ENCODE data around the gene ATAD1. TPM values are rescaled to one million over a fixed set of nuclear protein-coding genes. Genes with fewer than 3 reads are reported as not detected.

The ATAD1 gene
- total and polyA plus RNA-seq, 2 of the 8 experiments (the other 6 are each of a cell fraction or from before 2014, with no cell fraction given), result 8.9 to 35.3 TPM

- TF ChIP-seq CHD7 (IDR thresholded peaks at IDR 0.05; ENCODE audit: insufficient replicate concordance, low read length) (no peak), TBP (IDR thresholded peaks at IDR 0.05; ENCODE audit: low read depth, low read length) (peak; percentile 96), RNF2 (IDR thresholded peaks at IDR 0.05; ENCODE audit: borderline replicate concordance, low read depth, low read length, missing control alignments, poor library complexity, severe bottlenecking) (no peak), BACH1 (IDR thresholded peaks at IDR 0.05; ENCODE audit: low read length) (no peak)
Measured at GRCh38 chr10:87863053-87863943, 45.3 kb upstream of the ATAD1 start, which contains the start of the genes KLLN and PTEN (continued).

All from H1 (cell line).